ENCODE measurements around the gene PPFIBP2.

- TF ChIP-seq CTCF (IDR thresholded peaks at IDR 0.05; ENCODE audit: low read length), result no peak
- TF ChIP-seq EZH2 (IDR thresholded peaks at IDR 0.05; ENCODE audit: borderline replicate concordance, low read length), result no peak
These were observed 62.3 kb downstream of the PPFIBP2 start for GRCh38 chr11:7575841-7576725.
